GM19468 (cell line): Measurements from ENCODE around the gene TRIM58.

Experiments
- ATAC-seq: cut with Tn5 transposase; IDR thresholded peaks from one replicate; pipeline ENCODE4 v1.9.1; 2021; ENCODE audit warnings: mild to moderate bottlenecking, moderate library complexity, moderate number of reproducible peaks; ENCODE audit not compliant: unreplicated experiment; ENCODE audit errors: extremely low read depth

Gene TRIM58, protein sequence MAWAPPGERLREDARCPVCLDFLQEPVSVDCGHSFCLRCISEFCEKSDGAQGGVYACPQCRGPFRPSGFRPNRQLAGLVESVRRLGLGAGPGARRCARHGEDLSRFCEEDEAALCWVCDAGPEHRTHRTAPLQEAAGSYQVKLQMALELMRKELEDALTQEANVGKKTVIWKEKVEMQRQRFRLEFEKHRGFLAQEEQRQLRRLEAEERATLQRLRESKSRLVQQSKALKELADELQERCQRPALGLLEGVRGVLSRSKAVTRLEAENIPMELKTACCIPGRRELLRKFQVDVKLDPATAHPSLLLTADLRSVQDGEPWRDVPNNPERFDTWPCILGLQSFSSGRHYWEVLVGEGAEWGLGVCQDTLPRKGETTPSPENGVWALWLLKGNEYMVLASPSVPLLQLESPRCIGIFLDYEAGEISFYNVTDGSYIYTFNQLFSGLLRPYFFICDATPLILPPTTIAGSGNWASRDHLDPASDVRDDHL

DNA sequence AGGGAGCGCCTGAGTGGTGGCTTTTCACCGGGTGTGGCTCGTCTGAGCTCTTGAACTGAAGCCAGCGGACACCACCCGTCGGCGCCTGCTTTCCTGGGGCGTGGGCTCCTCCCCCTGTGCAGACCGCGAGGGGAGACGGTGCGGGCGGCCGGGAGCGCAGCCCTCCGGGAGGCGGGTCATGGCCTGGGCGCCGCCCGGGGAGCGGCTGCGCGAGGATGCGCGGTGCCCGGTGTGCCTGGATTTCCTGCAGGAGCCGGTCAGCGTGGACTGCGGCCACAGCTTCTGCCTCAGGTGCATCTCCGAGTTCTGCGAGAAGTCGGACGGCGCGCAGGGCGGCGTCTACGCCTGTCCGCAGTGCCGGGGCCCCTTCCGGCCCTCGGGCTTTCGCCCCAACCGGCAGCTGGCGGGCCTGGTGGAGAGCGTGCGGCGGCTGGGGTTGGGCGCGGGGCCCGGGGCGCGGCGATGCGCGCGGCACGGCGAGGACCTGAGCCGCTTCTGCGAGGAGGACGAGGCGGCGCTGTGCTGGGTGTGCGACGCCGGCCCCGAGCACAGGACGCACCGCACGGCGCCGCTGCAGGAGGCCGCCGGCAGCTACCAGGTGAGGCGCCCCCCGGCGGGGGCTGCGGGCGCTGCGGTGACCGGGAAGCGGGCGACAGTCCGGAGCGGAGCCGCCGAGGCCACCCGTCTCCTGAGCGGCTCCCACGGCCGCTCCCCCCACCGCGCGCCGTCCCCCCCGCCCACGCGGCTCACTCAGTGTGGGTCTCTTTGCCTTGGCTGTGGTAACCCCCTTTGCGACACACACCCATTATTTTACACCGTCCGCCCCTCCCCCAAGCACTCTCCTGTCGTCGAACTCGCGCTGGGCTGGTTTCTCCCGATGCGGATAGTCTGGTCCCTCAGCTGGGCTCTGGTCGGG lies at the start of gene TRIM58:
Gene TRIM58 (plus strand): TSS at position 119 of the 916 bp plus-strand sequence. CDS start 60 bp downstream, at position 179.
- ATAC-seq = no peak

DNA sequence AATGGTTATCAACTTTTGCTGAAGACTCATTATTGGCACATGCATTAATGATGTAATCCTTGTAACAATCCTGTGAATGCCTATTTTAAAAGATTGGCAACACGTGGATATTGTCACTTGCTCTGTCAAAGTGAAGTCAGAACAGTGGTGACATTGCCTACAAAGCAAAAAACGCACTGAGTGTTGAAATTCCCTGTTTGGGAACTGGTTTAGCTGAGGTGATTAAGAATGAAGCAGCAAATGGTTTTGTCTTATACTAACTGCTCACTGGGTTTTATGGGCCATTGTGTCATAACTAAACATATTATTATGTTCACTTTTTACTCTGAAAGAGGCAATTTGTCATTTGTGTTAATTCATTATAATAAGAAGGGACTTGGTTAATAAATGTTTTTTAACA lies 44.4 kb upstream of the TRIM58 start:
- ATAC-seq = no peak

DNA sequence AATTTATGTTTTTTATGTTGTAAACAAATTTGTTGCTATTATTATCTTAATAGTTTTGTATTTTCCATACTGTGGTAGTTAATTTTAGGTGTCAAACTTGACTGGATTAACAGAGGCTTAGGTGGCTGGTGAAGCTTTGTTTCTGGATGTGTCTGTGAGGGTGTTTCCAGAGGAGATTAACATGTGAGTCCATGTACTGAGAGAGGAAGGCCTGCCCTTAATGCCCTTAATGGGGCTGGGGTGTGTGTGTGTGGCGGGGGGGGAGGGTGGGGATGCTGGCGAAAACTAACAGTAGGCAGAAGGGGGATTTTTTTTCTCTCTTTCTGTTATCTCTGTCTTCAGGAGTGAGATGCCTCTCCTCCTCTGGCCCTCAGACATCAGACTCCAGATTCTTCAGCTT lies 34.9 kb upstream of the TRIM58 start:
- no peak for ATAC-seq

GRCh38 chr1:247824023-247824422 lies 33.0 kb upstream of the TRIM58 start, which contains the start of gene OR14A16:
TSS of gene OR14A16 (minus strand) at chr1:247824119. CDS start at chr1:247815729, 8,390 bp downstream.
- no peak for ATAC-seq

GRCh38 chr1:247825362-247825761 lies 31.6 kb upstream of the TRIM58 start:
- no peak for ATAC-seq

- no peak for ATAC-seq
Measured at GRCh38 chr1:247829656-247830055, 27.3 kb upstream of the TRIM58 start.

- no peak for ATAC-seq
Measured at GRCh38 chr1:247833601-247834000, 23.4 kb upstream of the TRIM58 start.

DNA sequence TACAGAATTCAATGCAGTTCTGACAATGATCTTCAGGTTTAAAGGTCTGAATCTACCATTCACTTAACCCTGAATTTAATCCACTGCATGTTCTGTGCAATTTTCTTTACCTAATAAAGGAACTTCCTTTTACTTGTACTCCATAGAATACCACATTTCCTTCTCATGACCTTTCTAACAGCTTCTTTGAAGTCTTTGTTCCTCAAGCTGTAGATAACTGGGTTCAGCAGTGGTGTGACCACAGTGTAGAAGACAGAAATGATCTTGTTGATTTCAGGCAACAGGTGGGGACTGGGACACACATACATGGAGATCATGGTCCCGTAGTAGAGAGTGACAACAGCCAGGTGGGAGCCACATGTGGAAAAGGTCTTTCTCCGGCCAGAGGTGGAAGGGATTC lies 16.2 kb upstream of the TRIM58 start:
- no peak for ATAC-seq

DNA sequence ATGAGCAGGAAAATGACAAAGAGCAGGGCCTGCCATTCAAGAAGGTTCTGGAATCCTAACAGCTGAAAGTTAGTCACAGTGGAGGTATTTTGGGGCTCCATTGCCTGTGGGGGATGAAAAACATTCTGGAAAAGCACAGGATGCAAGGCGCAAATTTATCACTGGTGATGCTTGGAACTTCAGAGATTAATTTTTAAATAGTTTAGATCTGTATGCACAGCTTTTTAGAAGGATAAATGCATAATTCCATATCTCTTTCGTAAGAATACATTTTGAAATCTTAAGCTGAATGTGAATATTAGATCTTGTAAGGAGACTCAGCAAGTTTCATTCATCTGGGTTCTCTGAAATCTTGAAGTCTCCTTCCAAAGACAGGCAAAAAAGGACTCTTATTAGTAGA lies 15.2 kb upstream of the TRIM58 start, which contains the start of gene OR11L1:
Gene OR11L1 (minus strand): TSS at position 101 of the 400 bp plus-strand sequence. CDS start 0 bp downstream, at position 101.
- no peak for ATAC-seq

DNA sequence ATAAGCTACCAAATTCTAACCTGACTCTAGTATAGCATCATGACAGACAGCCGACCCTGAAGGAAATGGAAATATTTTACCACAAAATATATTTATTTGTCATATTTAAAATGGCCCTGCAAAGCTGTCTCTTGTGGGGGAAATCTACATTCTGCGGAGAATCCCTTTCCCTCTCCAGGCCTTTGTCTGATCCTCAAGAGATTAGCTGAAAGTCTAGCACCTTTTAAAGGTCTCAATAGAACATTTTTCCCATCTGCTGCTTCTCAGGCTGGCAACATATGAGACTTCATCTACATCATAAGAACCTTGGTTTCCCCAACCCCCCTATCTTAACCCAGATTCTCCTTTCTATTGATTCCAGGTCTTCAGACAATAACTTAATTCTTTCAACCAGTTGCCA lies 13.6 kb upstream of the TRIM58 start:
- no peak for ATAC-seq

DNA sequence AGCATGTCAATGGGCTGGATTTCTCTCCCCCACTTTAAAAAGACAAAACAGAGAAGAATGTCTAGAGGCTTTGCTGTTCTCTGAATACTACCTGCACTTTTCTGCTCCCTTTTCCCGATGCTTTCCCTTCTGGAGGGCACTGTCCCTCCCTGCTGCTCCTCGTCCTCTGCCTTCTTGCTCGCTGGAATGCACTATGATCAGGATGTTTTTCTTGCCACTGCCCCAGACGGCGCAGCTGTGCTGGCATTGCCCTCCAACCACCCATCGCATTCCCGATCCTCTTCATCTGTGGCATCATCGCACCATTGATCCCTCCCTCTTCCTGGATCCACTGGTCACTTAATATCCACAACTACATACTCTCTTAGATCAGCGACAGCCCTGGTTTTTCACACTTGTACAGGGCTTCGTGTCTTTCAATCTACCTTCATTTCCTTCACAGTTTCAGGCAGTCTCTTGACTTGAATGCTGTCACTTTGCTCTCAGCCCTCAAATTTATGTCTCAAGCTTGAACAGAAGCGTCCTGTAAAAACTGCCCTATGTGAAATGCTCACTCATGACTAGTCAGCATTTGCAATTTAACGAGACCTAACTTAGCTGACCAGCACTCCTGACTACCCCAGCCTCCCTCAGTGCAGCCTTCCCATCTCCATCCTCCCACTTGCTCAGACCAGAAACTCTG lies 11.8 kb upstream of the TRIM58 start:
- ATAC-seq = no peak

DNA sequence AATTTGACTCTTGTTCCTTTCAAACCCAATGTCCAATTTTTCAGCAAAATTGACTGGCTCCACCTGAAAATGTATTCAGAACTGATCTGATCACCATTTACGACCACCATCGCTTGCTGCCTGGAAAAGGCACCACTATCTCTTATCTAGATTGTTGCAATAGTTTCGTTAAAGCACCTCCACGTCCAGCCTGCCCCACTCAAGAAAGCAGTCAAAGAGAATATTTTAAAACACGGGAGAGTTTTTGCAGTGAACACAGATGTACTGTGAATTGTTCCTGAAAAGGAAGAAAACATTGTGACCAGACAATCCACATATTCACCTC lies 11.3 kb upstream of the TRIM58 start:
- no peak for ATAC-seq

DNA sequence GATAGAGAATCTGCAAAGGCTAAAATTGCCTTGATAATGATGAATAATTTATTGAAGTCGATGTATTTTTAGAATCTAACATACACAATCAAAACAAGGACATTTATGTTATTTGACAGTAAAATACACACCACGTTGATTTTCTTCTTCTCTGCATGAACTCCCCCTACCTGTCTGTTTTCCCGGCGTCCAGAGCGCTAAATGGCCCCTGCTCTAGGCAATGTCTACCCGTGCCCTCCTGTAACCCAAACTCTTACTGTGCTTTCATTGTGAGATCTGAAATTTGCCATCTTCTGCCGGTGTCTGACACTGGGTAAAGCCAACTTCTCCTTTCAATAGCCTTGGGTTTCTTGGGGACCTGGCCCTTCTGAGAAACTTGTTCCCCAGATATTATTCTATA lies 8.6 kb upstream of the TRIM58 start:
- no peak for ATAC-seq

DNA sequence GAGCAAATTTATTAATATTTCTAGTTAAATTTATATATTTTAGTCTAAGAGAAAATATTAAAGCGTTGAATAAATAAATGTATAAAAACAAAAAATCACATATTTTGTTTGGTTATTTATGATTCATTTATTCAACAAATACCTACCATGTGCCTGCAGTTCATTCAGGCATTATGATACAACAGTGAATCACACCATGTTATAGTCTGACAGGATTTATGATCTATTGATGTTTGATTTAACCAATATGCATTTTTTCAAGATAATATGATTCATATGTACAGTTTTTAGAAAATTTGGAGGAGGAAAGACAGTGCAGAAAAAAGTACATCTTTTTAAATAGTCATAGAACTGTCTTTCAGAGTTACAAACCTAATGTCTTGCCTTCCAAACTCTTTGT lies 7.4 kb upstream of the TRIM58 start:
- no peak for ATAC-seq

- no peak for ATAC-seq
Measured at GRCh38 chr1:247854899-247855545, 2.0 kb upstream of the TRIM58 start.

DNA sequence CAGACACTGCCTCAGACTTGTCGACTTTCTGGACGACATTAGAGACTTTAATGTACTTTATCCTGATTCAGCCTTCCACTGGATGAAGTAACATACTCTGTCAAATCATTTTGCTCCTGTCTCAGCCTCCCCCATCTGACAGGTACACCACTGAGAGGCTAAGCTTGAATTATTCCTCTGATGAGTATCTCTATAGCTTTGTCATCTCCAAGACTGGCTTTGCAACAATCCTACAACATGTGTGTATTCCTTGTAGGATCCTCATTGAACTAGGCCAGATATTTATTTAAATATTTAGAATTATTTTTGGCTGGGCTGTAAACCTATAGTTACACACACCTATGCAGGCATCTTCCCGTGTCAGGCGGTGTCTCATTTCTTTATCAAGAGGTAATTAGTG lies 1.1 kb upstream of the TRIM58 start:
- ATAC-seq = no peak

DNA sequence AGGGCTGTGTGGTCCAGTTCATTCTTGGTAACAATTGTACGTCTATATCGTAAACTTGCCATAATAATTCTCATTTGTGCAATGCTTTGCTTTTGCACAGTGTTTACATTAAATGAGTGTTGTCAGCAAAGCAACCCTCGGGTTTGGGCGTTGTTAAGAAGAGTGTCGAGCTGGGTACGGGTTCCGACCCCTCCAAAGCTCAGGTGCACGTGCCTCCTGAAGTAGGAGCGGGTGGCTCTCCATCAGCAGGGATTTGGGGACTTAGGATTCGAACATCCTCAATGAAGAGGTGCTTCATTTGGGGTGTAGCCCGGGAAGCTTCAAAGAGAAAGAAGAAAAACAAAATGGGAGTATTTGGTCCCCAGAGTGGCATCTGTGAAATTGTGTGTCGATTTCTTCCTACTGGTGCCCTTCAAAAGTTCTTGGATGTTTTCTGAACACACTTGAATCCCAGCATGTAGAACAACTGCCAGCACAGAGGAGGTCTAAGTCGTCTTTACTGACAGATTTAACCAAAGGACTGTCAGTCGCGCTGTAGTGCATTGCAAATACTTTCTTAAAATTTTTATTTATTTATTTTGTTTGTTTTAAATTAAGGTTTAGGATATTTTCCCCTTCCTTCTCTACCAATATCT lies 1.1 kb downstream of the TRIM58 start:
- ATAC-seq = no peak

DNA sequence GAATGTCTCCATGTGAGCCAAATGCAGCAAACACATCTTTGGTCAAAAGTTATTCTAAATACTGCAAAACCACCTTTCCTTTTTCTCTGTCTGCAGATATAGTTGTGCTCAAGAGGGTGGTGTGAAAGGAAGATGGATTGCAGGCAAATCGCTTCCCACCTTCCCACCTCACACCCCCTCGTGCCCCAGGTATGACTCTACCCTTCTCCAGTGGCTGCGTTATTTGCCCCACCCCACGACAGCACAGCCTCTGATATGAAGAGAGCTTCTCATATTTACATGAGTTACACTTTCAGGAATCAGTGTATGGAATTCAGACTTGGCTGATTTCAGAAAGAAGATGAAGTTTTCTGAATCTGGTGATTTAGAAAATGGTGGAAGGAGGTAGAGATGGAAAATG lies 5.8 kb downstream of the TRIM58 start:
- no peak for ATAC-seq

DNA sequence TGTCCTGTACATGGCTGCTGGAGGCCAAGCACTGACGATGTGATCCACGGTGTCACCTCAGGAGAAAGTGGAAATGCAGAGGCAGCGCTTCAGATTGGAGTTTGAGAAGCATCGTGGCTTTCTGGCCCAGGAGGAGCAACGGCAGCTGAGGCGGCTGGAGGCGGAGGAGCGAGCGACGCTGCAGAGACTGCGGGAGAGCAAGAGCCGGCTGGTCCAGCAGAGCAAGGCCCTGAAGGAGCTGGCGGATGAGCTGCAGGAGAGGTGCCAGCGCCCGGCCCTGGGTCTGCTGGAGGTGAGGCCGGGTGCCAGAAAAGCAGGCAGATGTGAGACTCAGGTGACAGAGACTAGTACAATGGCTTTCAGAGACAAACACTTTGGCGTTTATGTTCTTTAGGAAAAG lies 7.7 kb downstream of the TRIM58 start:
- ATAC-seq = no peak
